ENCODE results near the gene PTGFRN.
A peak's percentile ranks its signal among the peaks of the same experiment; 100 is the strongest.

Gene PTGFRN

GRCh38 chr1:117009132-117009531 lies 99.4 kb downstream of the PTGFRN start:
- no peak overlapping the region for H3K4me3 ChIP-seq (ENCODE audit: control insufficient read depth in 1 of 7, extremely low read depth in 1 of 7, insufficient read depth in 4 of 7, low read depth in 2 of 7, low read length in 6 of 7)
- ChIA-PET POLR2A (interaction anchor here (0.6 kb wide), 1 partner anchor 23 kb away, joined by 3 read pairs; no protein-coding TSS in a partner anchor), CTCF (interaction anchor here (0.9 kb wide), 1 partner anchor 23 kb away, joined by 3 read pairs; no protein-coding TSS in a partner anchor)
- no peaks in the 10 kb centered on the region for H3K9me3 ChIP-seq (ENCODE audit: control extremely low read depth in 1 of 5, control insufficient read depth in 4 of 5, insufficient read depth in 2 of 5, low read depth in 1 of 5, low read length in 4 of 5)
- H3K36me3 ChIP-seq (ENCODE audit: control insufficient read depth in 4 of 4, insufficient read depth in 4 of 4, low read length in 3 of 4) = no peaks in the 10 kb centered on the region
- peaks cover 2 to 50% (median 6%) of the 10 kb centered on the region in 4 experiments for H3K4me1 ChIP-seq (ENCODE audit: control extremely low read depth in 1 of 4, control insufficient read depth in 4 of 4, insufficient read depth in 4 of 4, low read length in 3 of 4)
- no peak overlapping the region for H3K27ac ChIP-seq (ENCODE audit: insufficient read depth in 1 of 2, low read depth in 1 of 2, low read length in 2 of 2, poor library complexity in 1 of 2, severe bottlenecking in 2 of 2)
- no peaks in the 10 kb centered on the region for H3K27me3 ChIP-seq (replicated peaks in 2 of 5; ENCODE audit: control insufficient read depth in 4 of 5, insufficient read depth in 5 of 5, low read length in 4 of 5)
- 50% methylated on average over 2 of the region's 3 CpGs for WGBS (ENCODE audit: insufficient coverage)
- DNase-seq = peak in 2 of 3 donors; percentile 46 to 58

- WGBS (ENCODE audit: insufficient coverage) = no CpG with 5 or more reads among the region's 3 CpGs
- H3K9me3 ChIP-seq (ENCODE audit: control extremely low read depth in 1 of 5, control insufficient read depth in 4 of 5, insufficient read depth in 2 of 5, low read depth in 1 of 5, low read length in 4 of 5) = no peaks in the 10 kb centered on the region
- no peaks in the 10 kb centered on the region for H3K27me3 ChIP-seq (replicated peaks in 2 of 5; ENCODE audit: control insufficient read depth in 4 of 5, insufficient read depth in 5 of 5, low read length in 4 of 5)
- CTCF ChIA-PET = interaction anchor here (0.9 to 1.6 kb wide), 3 partner anchors 17 to 441 kb away, joined by 3 to 4 read pairs (median 3); no protein-coding TSS in a partner anchor
- H3K4me1 ChIP-seq (ENCODE audit: control extremely low read depth in 1 of 4, control insufficient read depth in 4 of 4, insufficient read depth in 4 of 4, low read length in 3 of 4) = peaks cover 0 to 37% (median 5%) of the 10 kb centered on the region in 4 experiments
- POLR2A ChIA-PET = no interaction called here
- no peak overlapping the region for H3K27ac ChIP-seq (ENCODE audit: insufficient read depth in 1 of 2, low read depth in 1 of 2, low read length in 2 of 2, poor library complexity in 1 of 2, severe bottlenecking in 2 of 2)
- H3K36me3 ChIP-seq (ENCODE audit: control insufficient read depth in 4 of 4, insufficient read depth in 4 of 4, low read length in 3 of 4) = no peaks in the 10 kb centered on the region
- no peak for DNase-seq
- H3K4me3 ChIP-seq (ENCODE audit: control insufficient read depth in 1 of 7, extremely low read depth in 1 of 7, insufficient read depth in 4 of 7, low read depth in 2 of 7, low read length in 6 of 7) = no peak overlapping the region
Observed at GRCh38 chr1:117010310-117010969, 100.7 kb downstream of the PTGFRN start.

GRCh38 chr1:117011334-117011733 lies 101.6 kb downstream of the PTGFRN start:
- WGBS (ENCODE audit: insufficient coverage) = 100% methylated on average over 3 of the region's 3 CpGs
- no peak overlapping the region for H3K4me3 ChIP-seq (ENCODE audit: control insufficient read depth in 1 of 7, extremely low read depth in 1 of 7, insufficient read depth in 4 of 7, low read depth in 2 of 7, low read length in 6 of 7)
- no peak for DNase-seq
- H3K9me3 ChIP-seq (ENCODE audit: control extremely low read depth in 1 of 5, control insufficient read depth in 4 of 5, insufficient read depth in 2 of 5, low read depth in 1 of 5, low read length in 4 of 5) = no peaks in the 10 kb centered on the region
- ChIA-PET CTCF (interaction anchor here (0.9 to 1.6 kb wide), 3 partner anchors 16 to 442 kb away, joined by 3 to 4 read pairs (median 3); no protein-coding TSS in a partner anchor), POLR2A (no interaction called here)
- no peaks in the 10 kb centered on the region for H3K27me3 ChIP-seq (replicated peaks in 2 of 5; ENCODE audit: control insufficient read depth in 4 of 5, insufficient read depth in 5 of 5, low read length in 4 of 5)
- H3K27ac ChIP-seq (ENCODE audit: insufficient read depth in 1 of 2, low read depth in 1 of 2, low read length in 2 of 2, poor library complexity in 1 of 2, severe bottlenecking in 2 of 2) = no peak overlapping the region
- peaks cover 0 to 33% (median 5%) of the 10 kb centered on the region in 4 experiments for H3K4me1 ChIP-seq (ENCODE audit: control extremely low read depth in 1 of 4, control insufficient read depth in 4 of 4, insufficient read depth in 4 of 4, low read length in 3 of 4)
- no peaks in the 10 kb centered on the region for H3K36me3 ChIP-seq (ENCODE audit: control insufficient read depth in 4 of 4, insufficient read depth in 4 of 4, low read length in 3 of 4)

DNA sequence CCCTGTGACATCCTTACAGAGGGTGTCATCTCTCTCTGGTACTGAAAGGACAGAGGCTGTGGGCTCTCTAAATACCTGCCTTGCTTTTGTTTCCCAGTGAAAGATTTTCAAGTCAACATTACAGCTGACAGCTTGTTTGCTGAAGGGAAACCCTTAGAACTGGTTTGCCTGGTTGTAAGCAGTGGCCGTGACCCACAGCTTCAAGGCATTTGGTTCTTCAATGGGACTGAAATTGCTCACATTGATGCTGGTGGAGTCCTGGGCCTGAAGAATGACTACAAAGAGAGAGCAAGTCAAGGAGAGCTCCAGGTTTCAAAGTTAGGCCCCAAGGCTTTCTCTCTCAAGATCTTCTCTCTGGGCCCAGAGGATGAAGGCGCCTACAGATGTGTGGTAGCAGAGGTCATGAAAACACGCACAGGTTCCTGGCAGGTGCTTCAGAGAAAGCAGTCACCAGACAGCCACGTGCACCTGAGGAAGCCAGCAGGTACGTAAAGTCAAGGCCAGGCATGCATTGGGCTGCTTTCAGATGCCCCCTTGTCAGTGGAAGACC lies 103.7 kb downstream of the PTGFRN start:
- POLR2A ChIA-PET = no interaction called here
- WGBS (ENCODE audit: insufficient coverage) = 93% methylated on average over 5 of the region's 5 CpGs

DNA sequence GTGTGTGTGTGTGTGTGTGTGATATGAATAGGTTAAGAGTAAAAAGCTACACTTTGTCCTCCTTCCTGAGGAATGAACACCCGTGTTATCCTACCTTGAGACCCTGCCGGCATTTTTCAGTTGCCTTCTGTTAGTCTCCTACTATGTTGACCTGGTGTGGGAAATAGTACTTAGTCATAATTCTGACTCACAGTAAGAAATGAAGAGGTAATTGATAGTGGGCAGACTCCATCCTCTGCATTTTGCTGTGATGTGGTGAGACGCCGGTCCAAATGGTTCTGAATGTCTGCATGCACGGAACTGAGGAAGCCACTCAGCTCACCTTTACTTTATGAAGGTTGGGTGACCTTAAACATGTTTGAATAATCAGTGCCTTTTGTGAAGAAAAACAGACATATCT lies 104.5 kb downstream of the PTGFRN start:
- Histone ChIP-seq H3K27ac (ENCODE audit: insufficient read depth in 1 of 2, low read depth in 1 of 2, low read length in 2 of 2, poor library complexity in 1 of 2, severe bottlenecking in 2 of 2) (no peak overlapping the region), H3K36me3 (ENCODE audit: control insufficient read depth in 4 of 4, insufficient read depth in 4 of 4, low read length in 3 of 4) (no peaks in the 10 kb centered on the region), H3K27me3 (replicated peaks in 2 of 5; ENCODE audit: control insufficient read depth in 4 of 5, insufficient read depth in 5 of 5, low read length in 4 of 5) (no peaks in the 10 kb centered on the region), H3K9me3 (ENCODE audit: control extremely low read depth in 1 of 5, control insufficient read depth in 4 of 5, insufficient read depth in 2 of 5, low read depth in 1 of 5, low read length in 4 of 5) (no peaks in the 10 kb centered on the region), H3K4me1 (ENCODE audit: control extremely low read depth in 1 of 4, control insufficient read depth in 4 of 4, insufficient read depth in 4 of 4, low read length in 3 of 4) (peaks cover 0 to 8% (median 1%) of the 10 kb centered on the region in 4 experiments), H3K4me3 (ENCODE audit: control insufficient read depth in 1 of 7, extremely low read depth in 1 of 7, insufficient read depth in 4 of 7, low read depth in 2 of 7, low read length in 6 of 7) (no peak overlapping the region)
- 100% methylated on average over 2 of the region's 5 CpGs for WGBS (ENCODE audit: insufficient coverage)
- ChIA-PET CTCF (no interaction called here), POLR2A (interaction anchor here (0.6 kb wide), 1 partner anchor 160 kb away, joined by 5 read pairs; no protein-coding TSS in a partner anchor)
- DNase-seq = no peak

More for the DNA sequence above, 103.7 kb downstream of the PTGFRN start:
- no peak overlapping the region for H3K4me3 ChIP-seq (ENCODE audit: control insufficient read depth in 1 of 7, extremely low read depth in 1 of 7, insufficient read depth in 4 of 7, low read depth in 2 of 7, low read length in 6 of 7)
- no peaks in the 10 kb centered on the region for H3K9me3 ChIP-seq (ENCODE audit: control extremely low read depth in 1 of 5, control insufficient read depth in 4 of 5, insufficient read depth in 2 of 5, low read depth in 1 of 5, low read length in 4 of 5)
- no peaks in the 10 kb centered on the region for H3K27me3 ChIP-seq (replicated peaks in 2 of 5; ENCODE audit: control insufficient read depth in 4 of 5, insufficient read depth in 5 of 5, low read length in 4 of 5)
- CTCF ChIA-PET = no interaction called here
- no peak for DNase-seq
- H3K27ac ChIP-seq (ENCODE audit: insufficient read depth in 1 of 2, low read depth in 1 of 2, low read length in 2 of 2, poor library complexity in 1 of 2, severe bottlenecking in 2 of 2) = no peak overlapping the region
- H3K4me1 ChIP-seq (ENCODE audit: control extremely low read depth in 1 of 4, control insufficient read depth in 4 of 4, insufficient read depth in 4 of 4, low read length in 3 of 4) = peaks cover 0 to 17% (median 4%) of the 10 kb centered on the region in 4 experiments
- no peaks in the 10 kb centered on the region for H3K36me3 ChIP-seq (ENCODE audit: control insufficient read depth in 4 of 4, insufficient read depth in 4 of 4, low read length in 3 of 4)

GRCh38 chr1:117015724-117016123 lies 106.0 kb downstream of the PTGFRN start:
- no peaks in the 10 kb centered on the region for H3K27me3 ChIP-seq (replicated peaks in 2 of 5; ENCODE audit: control insufficient read depth in 4 of 5, insufficient read depth in 5 of 5, low read length in 4 of 5)
- H3K4me3 ChIP-seq (ENCODE audit: control insufficient read depth in 1 of 7, extremely low read depth in 1 of 7, insufficient read depth in 4 of 7, low read depth in 2 of 7, low read length in 6 of 7) = no peak overlapping the region
- POLR2A ChIA-PET = no interaction called here
- no peaks in the 10 kb centered on the region for H3K4me1 ChIP-seq (ENCODE audit: control extremely low read depth in 1 of 4, control insufficient read depth in 4 of 4, insufficient read depth in 4 of 4, low read length in 3 of 4)
- H3K36me3 ChIP-seq (ENCODE audit: control insufficient read depth in 4 of 4, insufficient read depth in 4 of 4, low read length in 3 of 4) = no peaks in the 10 kb centered on the region
- no peak for DNase-seq
- H3K9me3 ChIP-seq (ENCODE audit: control extremely low read depth in 1 of 5, control insufficient read depth in 4 of 5, insufficient read depth in 2 of 5, low read depth in 1 of 5, low read length in 4 of 5) = no peaks in the 10 kb centered on the region
- whole genome bisulfite sequencing (ENCODE audit: insufficient coverage) = 100% methylated on average over 1 of the region's 3 CpGs
- no peak overlapping the region for H3K27ac ChIP-seq (ENCODE audit: insufficient read depth in 1 of 2, low read depth in 1 of 2, low read length in 2 of 2, poor library complexity in 1 of 2, severe bottlenecking in 2 of 2)
- CTCF ChIA-PET = no interaction called here

GRCh38 chr1:117017062-117017461 lies 107.3 kb downstream of the PTGFRN start:
- ChIA-PET CTCF (no interaction called here), POLR2A (no interaction called here)
- no peaks in the 10 kb centered on the region for H3K36me3 ChIP-seq (ENCODE audit: control insufficient read depth in 4 of 4, insufficient read depth in 4 of 4, low read length in 3 of 4)

More at GRCh38 chr1:117017062-117017461, 107.3 kb downstream of the PTGFRN start:
- WGBS (ENCODE audit: insufficient coverage) = 94% methylated on average over 4 of the region's 4 CpGs
- Histone ChIP-seq H3K9me3 (ENCODE audit: control extremely low read depth in 1 of 5, control insufficient read depth in 4 of 5, insufficient read depth in 2 of 5, low read depth in 1 of 5, low read length in 4 of 5) (no peaks in the 10 kb centered on the region), H3K27ac (ENCODE audit: insufficient read depth in 1 of 2, low read depth in 1 of 2, low read length in 2 of 2, poor library complexity in 1 of 2, severe bottlenecking in 2 of 2) (no peak overlapping the region), H3K27me3 (replicated peaks in 2 of 5; ENCODE audit: control insufficient read depth in 4 of 5, insufficient read depth in 5 of 5, low read length in 4 of 5) (no peaks in the 10 kb centered on the region), H3K4me3 (ENCODE audit: control insufficient read depth in 1 of 7, extremely low read depth in 1 of 7, insufficient read depth in 4 of 7, low read depth in 2 of 7, low read length in 6 of 7) (no peak overlapping the region), H3K4me1 (ENCODE audit: control extremely low read depth in 1 of 4, control insufficient read depth in 4 of 4, insufficient read depth in 4 of 4, low read length in 3 of 4) (no peaks in the 10 kb centered on the region)
- DNase-seq = no peak

All from common myeloid progenitor, CD34-positive (primary cell).